Ramos (cell line): ENCODE data around the gene PTRH1.
"Not testable (repeated sequence)": the region's sequence is repeated elsewhere in the genome, so short reads cannot be mapped to it uniquely, and the experiment has no call there.

ENCODE experiments used
- in situ Hi-C: fragments of 300-500 bp; cut with MboI; formaldehyde crosslinking; loops from one replicate; pipeline ENCODE4 v1.14.3; 2022; ENCODE audit warnings: low sequenced_read_pairs; ENCODE audit not compliant: unreplicated experiment

The PTRH1 gene, protein sequence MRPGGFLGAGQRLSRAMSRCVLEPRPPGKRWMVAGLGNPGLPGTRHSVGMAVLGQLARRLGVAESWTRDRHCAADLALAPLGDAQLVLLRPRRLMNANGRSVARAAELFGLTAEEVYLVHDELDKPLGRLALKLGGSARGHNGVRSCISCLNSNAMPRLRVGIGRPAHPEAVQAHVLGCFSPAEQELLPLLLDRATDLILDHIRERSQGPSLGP

DNA sequence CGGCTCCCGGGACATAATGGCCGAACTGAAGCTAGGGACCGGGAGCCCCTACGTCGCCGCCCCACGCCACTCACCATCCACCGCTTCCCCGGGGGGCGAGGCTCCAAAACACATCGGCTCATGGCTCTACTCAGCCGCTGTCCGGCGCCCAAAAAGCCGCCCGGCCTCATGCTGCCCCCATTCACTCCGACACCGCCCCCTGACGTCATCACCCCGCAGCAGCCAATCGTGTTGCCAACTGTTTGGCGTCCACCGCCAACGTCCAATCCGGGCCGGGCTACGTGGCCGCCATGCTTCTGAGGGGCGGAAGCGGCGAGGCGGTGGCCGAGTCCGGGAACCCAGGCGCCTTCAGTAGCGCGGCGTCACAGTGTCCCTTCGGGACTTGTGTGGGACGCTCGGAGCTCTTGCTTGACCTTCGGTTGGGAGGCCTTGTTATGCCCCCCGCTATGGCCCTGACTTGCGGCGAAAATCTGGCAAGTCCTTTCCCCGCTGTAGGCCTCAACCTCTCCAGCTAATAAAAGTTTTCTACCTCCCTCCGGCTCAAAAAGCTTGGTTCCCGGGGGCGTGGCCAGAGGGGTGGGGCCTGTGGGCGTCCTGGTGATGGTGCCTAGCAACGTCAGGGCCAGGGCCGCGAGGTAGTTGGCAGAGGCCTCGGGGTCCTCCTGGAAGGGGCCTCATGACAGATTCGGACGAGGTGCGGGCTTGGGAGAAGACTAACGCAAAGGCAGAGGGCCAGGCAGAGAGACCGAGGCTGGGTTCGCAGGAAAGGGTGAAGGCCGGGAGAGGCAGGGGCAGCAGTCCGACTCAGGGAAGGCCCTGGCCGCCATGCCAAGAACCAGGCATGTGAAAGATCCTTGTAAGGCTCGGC, at the start of gene PTRH1, which contains the start of gene TTC16:
PTRH1 (minus strand) TSS at position 194 of the 868 bp plus-strand sequence; CDS start at position 170, 24 bp downstream.
TTC16 (plus strand) TSS at position 610 of the 868 bp plus-strand sequence; CDS start at position 677, 67 bp downstream.
- in situ Hi-C loops = no loop called here

DNA sequence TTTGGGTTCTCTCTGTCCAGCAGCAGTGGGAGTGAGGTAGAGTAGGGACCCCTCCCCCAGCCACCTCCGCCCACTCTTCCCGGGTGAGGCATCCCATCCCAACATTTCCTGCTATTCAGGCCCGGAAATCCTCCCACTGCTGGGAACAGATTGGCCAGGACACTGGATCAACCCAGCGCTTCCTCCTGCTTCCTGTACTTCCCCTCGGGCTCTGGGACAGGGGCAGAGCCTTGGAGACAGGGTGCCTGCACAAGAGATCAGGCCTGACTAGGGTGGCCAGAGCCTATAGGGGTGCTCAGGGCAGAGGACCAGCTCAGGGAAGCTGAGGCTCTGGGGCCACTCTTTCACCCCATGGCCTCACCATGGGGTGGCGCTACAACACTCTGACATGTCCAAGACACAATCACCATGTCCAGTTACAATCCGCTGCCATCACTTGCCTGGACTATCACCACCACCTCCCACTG, 48.5 kb upstream of the PTRH1 start:
- in situ Hi-C loops = no loop called here

DNA sequence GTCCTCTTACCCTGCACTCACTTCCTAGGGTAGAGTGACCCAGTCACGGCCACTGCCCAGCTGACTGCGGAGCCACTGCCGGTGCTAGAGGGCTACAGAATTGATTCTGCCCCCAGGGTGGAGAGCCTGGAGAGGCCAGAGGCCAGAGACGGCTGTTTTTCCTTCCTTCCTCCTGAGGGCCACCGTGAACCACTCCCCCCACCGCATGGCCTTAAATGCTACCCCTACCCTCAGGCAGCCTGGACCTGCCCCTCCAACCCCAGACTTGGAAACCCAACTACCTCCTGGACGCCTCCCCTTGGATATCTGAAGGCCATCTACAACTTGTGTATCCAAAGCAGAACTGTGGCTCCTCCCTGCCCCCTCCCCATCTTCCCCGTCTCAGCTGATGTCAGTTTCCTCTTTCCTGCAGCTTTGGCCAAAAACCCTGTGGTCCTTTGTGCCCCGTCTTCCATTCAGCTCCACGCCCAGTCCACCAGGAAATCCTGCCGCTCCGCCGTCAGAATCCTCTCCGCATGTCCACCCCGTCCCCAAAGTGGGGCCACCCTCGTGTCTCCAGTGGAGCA, 46.7 kb upstream of the PTRH1 start:
- in situ Hi-C loops = no loop called here

DNA sequence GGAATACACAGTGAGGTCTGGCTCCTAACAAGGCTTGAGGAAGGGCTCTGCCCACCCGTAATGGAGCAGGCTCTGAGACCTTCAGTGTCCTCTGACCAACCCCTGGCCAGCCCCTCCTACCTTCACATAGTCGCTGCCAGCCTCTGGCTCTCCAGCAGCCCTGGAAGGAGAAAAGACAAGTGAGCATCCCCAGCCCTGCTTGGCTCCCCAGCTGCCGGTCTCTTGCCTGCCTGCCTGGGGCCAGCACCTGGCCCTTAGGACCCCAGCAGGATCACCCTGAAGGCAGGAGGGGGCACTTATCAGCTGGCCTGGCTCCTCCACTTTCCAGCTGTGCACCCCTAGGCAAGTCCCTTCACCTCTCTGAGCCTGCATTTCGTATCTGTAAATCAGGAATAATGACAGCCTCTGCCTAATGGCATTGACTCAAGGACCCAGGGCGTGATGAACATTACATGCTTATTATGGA, 46.1 kb upstream of the PTRH1 start:
- in situ Hi-C loops = no loop called here

DNA sequence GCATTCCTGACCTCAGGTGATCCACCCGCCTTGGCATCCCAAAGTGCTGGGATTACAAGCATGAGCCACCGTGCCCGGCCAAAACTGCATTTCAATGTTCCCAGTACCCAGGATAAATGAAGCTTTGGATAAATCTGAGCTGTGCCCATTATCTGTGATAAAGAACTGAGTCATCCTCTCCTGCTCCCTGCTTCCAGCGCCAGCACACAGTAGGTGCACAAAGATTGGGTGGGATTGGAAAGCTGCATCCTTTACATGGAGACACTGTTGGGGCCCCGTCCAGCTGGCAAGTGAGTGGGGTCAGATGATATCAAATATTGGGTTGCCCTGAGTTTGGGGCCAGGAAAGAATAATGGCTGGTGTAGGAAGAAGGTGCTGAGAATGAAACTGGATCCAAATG, 45.6 kb upstream of the PTRH1 start:
- in situ Hi-C loops = no loop called here

DNA sequence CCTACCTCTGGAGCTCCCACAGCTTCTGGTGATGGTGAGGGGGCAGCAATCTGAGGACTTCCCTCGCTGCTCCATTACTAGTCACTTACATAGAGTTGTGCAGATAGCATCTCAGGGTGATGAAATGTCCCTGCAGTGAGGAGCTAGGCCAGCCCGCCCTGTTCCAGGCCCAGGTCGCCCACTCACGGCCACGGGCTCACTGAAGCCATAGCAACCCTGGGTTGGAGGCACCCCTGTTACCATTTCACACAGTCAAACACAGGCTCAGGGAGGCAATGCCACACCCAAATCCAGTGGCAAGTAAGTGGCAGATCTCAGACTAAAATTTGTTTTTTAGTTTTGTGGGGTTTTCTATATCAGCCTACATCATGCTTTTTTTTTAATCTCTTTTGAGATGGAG, 43.4 kb upstream of the PTRH1 start:
- in situ Hi-C loops = no loop called here

DNA sequence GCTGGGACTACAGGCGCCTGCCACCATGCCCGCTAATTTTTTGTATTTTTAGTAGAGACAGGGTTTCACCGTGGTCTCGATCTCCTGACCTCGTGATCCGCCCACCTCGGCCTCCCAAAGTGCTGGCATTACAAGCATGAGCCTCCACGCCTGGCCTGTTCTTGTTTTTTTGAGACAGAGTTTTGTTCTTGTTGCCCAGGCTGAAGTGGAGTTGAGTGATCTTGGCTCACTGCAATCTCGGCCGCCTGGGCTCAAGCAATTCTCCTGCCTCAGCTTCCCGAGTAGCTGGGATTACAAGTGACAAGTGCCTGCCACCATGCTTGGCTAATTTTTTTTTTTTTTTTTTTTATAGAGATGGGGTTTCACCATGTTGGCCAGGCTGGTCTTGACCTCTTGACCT, 41.3 kb upstream of the PTRH1 start:
- in situ Hi-C loops = not testable (repeated sequence)

DNA sequence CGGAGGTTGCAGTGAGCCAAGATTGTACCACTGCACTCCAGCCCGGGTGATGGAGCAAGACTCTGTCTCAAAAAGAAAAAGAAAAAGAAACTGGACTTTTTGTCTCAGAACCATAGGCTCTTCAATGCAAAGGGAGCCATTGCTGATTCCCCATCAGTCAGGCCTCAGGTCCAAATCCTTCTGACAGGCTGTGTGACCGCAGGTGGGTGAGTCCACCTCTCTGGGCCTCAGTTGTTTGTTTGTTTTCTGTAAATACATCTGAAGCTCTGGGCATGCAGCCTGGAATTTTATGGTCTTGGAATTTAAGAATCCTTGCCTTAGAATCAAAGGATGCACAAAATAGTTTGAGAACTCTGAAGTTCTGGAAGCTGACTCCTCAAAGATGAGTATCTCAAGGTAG, 40.8 kb upstream of the PTRH1 start:
- in situ Hi-C loops = no loop called here

DNA sequence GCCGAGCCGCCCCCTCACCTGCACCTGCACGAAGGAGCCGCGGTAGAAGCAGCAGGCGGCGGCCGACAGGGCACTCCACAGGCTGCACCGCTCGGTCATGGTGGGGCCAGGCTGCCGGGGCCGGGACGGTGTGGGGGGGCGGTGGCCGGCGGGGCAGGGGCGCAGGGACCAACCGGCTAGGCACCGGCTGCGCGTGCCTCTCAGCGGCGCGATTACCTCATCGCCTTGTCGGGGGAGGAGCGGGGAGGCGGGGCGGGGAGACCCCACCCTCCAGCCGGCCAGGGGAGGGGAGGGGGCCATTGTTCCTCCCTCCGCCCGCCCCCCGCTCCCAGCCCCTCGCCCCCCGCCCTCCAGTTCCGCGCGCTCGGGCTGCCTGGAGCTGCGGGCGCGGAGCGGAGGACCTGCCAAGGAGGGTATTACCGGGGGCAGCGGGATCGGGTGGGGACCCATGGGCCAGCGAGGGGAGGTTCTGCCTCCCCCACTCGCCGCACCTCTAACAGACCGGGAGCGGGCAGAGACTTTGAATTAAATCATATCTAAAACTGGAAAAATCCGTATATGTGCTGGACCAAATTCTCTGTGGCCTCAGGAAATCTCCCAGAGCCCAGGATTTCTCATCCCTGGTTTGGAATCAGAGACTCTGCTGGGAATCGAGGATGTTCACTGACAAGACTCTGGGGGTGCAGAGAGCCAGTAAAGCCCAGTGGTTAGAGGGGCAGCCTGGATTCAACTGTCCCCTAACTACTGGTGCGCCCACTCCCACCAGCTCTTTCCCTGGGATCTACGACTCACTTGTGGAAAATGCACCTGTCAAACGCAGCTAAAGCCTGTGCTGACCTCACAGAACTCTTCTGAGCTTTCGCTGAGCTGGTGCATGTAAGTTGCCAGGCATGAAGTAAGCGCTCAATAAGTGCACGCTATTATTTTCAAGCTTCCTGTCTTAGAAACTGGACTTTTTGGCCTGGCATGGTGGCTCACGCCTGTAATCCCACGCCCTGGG, 39.9 kb upstream of the PTRH1 start:
- in situ Hi-C loops = no loop called here

DNA sequence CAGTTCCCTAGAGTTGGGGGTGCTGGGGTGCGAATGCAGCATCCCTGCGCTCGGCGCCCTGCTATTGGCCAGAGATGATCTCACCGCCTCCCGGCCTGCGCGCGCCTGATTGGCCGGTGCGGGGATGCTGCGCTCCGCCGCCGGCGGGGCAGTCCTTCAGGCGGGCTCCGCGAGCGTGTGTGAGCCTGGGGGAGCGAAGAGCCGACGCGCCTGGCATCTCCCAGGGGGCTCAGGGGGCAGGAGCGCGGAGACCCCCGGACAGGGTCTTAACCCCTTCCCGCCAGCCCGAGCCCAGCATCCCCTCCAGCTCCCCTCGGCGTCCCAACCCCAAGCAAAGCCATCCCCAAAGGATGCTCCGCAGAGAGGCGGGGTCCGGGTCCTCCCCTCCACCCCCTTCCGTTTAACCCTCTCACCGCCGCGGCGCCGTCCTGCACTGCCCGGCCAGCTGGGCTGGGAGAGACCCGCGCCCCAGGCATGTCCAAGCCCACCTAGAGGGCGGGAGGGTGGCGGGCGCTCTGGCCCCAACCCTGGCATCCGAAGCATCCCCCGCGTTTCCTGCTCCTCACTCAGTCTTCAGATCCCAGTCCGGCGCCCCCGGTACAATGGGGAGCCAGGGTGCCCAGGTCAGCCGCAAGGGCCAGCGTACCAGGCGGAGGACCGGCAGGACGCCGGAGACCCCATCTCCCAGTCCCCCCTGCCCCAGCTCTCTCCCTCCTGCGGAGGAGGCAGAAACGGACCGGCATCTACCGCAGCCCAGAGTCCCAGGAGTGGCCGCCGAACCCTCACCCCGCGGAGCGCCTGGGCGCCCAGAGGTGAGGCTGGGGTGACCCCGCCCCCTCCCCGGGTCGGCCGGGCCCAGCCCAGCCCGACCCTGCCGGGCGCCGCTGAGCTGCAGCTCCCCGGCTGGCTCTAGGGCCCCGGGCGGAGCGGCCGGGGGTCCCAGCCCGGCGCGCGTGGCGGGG, 38.9 kb upstream of the PTRH1 start:
- in situ Hi-C loops = no loop called here

DNA sequence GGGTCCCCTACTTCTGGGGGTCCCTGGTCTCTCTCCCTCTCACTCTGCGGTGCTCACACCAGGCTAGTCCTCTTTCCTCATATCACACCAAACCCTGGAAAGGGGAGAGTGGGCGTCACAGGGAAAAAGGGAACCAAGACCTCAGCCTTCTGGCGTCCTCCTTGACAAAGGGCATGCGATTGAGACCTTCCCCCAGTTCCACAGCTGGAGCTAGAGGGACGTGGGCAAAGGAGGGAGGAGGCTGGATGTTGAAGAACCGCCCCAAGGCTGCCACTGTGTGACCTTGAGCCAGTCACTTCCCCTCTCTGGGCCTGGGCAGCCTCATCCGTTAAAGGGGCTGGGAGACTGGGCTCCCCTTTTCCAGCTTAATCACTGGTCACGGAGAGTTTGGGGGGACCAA, 38.2 kb upstream of the PTRH1 start:
- in situ Hi-C loops = no loop called here

DNA sequence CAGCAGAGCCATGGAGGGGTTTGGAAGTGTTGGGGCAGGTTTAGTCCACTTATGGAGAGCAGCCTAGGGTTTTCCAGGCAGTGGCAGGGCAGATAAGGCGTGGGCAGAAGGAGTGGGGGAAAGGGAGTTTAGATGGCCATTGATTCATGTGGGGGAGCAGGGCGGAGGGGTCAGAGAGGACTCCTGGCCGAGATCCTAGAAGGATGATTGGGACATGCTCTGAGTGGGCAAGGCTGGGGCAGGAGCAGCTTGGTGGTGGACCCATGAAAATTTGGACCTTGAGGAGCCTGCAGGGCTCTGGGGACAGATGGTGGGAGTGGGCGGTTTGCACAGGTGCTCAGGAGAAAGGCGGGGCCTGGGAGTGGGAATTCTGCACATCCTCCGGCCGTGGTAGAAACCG, 37.7 kb upstream of the PTRH1 start:
- in situ Hi-C loops = no loop called here

DNA sequence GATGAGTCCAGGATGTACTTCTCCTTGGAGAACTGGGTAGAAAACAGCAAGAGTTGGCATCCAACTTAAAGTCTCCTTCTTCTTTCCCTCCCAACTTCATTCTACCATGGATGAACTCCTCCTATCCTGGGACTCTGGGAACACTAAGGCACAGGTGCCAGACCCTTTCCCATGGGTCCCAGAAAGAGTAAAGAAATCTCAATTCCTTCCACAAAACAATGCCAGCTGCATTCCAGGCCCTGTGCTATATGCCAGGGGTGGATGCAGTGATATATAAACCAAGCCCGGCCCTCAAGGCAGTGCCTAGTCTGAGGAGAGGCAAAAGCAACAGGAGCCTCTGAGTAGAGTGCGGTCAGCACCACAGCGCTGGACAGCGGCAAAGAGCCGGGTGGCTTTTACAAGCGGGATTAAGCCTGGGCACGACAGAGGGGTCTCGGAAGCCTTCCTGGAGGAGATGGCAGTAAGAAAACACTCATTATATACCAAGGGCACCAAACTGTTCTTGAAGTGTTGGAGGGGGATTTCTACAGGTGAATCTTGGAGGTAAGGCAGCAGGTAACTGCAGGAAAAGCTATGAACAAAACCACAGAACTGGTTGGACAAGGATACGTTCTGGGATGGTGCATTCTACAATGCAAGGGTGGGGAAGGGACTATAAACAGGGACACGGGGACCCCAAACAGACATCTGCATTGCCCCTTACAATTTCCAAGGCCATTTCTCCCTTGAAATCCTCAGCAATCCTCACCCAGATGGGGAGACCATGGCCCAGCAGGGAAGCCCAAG, 36.0 kb upstream of the PTRH1 start:
- in situ Hi-C loops = no loop called here

DNA sequence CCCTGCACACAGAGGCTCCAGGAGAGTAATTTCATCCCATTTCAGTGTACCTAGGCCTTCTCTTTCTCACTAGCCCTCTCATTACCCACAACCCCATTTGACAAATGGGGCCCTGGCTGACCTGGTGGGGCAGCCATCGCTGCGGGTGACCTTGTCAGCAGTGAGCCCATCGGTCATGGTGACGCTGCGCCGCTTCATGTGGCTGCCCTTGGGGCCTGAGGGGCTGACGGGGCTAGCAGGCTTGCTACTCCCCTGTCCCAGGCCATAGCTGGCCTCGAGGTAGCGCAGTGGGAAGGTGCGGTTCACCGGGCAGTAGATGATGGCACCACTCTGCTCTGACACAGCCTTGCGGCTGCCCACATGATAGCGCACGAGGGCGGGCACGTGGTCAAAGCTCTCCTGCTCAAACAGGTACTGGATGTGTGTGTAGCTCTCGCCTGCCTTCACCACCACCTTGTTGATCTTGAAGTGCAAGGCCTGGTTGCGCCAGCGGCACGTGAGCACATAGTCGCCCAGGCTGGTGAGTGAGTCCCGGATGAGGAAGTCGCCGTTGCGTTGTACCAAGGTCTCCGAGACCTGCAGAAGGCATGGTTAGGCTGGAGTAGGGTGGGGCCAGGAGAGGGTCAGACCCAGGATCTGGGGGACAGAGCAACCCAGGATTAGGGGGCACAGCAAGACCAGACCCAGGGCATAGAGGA, 33.8 kb upstream of the PTRH1 start:
- in situ Hi-C loops = no loop called here

DNA sequence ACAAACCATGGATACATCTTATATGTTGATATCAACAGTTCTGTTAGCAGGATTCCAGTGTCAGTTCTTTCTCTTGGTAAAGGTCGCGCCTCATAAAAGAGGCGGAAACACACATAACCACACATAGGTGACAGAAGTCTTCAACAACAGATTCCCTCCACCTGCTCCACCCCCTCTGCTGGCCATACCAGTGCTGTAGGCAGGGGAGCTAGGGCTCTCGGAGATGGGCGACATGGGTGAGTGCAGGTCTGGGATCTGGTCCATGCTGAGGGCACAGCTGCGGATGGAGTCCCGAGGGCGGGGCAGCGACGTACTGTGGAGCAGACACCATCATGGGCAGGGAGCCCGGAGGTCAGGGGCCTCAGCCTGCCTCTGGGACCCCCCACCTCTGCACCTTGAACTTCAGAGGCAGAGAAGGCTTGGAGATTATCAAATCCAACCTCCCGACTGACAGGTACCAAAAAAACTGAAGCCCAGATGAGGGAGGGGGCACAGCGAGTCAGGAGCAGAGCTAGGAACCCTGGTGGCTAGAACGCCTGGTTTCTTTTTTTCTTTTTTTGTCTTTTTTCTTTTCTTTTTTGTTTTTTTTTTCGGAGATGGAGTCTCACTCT, 31.6 kb upstream of the PTRH1 start:
- in situ Hi-C loops = no loop called here

DNA sequence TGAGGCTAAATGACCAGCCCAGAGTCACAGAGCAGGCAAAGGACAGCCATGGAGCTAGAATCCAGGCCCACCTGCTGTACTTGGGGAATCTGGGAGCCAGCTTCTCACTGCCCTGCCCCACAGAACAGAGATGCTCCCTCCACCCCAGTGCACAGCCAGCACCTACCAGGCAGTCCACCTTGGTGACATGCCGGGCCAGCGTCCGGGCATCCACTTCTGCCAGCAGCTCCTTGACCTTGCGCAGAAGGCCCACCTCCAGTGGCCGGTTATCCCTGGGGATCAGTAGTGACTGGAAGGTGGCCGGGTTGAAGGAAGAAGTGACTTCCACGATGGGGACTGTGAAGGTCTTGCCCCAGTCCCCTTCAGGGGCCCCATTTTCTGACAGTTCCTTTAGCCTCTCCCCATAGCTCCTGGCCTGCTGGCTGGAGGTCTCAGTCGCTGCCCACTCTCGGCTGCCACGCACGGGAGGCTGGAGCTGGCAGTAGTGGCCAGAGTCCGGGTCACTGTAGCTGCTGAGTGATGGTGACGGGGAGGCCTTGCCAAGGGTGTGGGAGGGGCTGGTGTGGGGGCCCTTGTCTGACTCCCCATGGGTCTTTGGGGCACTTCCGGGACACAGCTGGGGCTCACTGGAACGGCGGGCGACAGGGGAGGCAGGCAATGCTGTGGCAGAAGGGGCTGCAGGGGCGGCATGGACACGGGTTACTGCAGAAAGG, 29.1 kb upstream of the PTRH1 start:
- in situ Hi-C loops = no loop called here
